Right ventricle myocardium superior (tissue), 1 donor: ENCODE data around the gene PLD1. TPM values are rescaled to one million over a fixed set of nuclear protein-coding genes. Genes with fewer than 3 reads are reported as not detected.
A peak's percentile ranks its signal among the peaks of the same experiment; 100 is the strongest.
"Not testable (repeated sequence)": the region's sequence is repeated elsewhere in the genome, so short reads cannot be mapped to it uniquely, and the experiment has no call there.

ENCODE experiments used
- ATAC-seq: fragments of 200-7000 bp; cut with Tn5 transposase; one replicate; pipeline ENCODE4 v1.9.1; 2020; ENCODE audit warnings: mild to moderate bottlenecking; ENCODE audit not compliant: poor library complexity
- DNase-seq: peaks from one replicate; pipeline ENCODE4 v3.0.0-alpha.2; 2020
- intact Hi-C: fragments of 100-400 bp; cut with DNase I; formaldehyde crosslinking; loops from one replicate; pipeline ENCODE4 v1.11.2; 2022
- total RNA-seq: library from RNA; stranded (reverse); fragmentation: NEBNext Ultra II Directional; extraction: Animal tissue kit (Norgen Biotek cat#: 25700); gene quantifications from one replicate; pipeline ENCODE4 v1.2.1, GENCODE V29; 2021
- donor health status: DM: no; HTN: yes; CAD: no; lungs with severe emphysema.

The PLD1 gene
- total RNA-seq, 1 donor from 2014 or later, result 64.3 TPM

GRCh38 chr3:171763392-171763791, 46.9 kb downstream of the PLD1 start:
- DNase-seq (no peak), ATAC-seq (no peak)
- intact Hi-C loops, result loop anchor here (10.0 kb wide), 1 partner anchor 109 kb away; no protein-coding TSS in a partner anchor

- no peak for DNase-seq
- intact Hi-C loops, result loop anchor here (10.0 kb wide), 1 partner anchor 106 kb away; no protein-coding TSS in a partner anchor
- no peak for ATAC-seq
These were observed 49.8 kb downstream of the PLD1 start for GRCh38 chr3:171760477-171760876.

- ATAC-seq (no peak), DNase-seq (no peak)
- intact Hi-C loops, result no loop called here
These were observed 52.2 kb downstream of the PLD1 start for GRCh38 chr3:171758109-171758508.

- DNase-seq (no peak), ATAC-seq (no peak)
- intact Hi-C loops, result no loop called here
These were observed 52.8 kb downstream of the PLD1 start for GRCh38 chr3:171757361-171758034.

GRCh38 chr3:171755656-171756055, 54.6 kb downstream of the PLD1 start:
- intact Hi-C loops, result no loop called here
- ATAC-seq (no peak), DNase-seq (no peak)

GRCh38 chr3:171755015-171755589, 55.2 kb downstream of the PLD1 start:
- intact Hi-C loops, result no loop called here
- no peak for ATAC-seq
- DNase-seq, result no peak

- DNase-seq (no peak), ATAC-seq (peak; percentile 15)
- intact Hi-C loops, result no loop called here
These were observed 56.4 kb downstream of the PLD1 start for GRCh38 chr3:171753665-171754408.

- intact Hi-C loops, result no loop called here
- DNase-seq (no peak), ATAC-seq (peak; percentile 75)
These were observed 57.2 kb downstream of the PLD1 start for GRCh38 chr3:171753025-171753472.

- ATAC-seq (no peak), DNase-seq (no peak)
- intact Hi-C loops, result no loop called here
These were observed 58.0 kb downstream of the PLD1 start for GRCh38 chr3:171752329-171752728.

GRCh38 chr3:171749124-171749523, 61.2 kb downstream of the PLD1 start:
- ATAC-seq (no peak), DNase-seq (no peak)
- intact Hi-C loops, result no loop called here

GRCh38 chr3:171748064-171748924, 62.0 kb downstream of the PLD1 start:
- DNase-seq (no peak), ATAC-seq (peak; percentile 77)
- intact Hi-C loops, result no loop called here

GRCh38 chr3:171747223-171747920, 62.9 kb downstream of the PLD1 start:
- peak; percentile 38 for ATAC-seq
- DNase-seq, result no peak
- intact Hi-C loops, result no loop called here

- intact Hi-C loops, ATAC-seq, DNase-seq: not testable (repeated sequence)
These were observed 63.7 kb downstream of the PLD1 start for GRCh38 chr3:171746320-171747222.

GRCh38 chr3:171745577-171746319, 64.5 kb downstream of the PLD1 start:
- ATAC-seq, result peak; percentile 14
- DNase-seq, result peak; percentile 45
- intact Hi-C loops, result no loop called here

- DNase-seq (no peak), ATAC-seq (no peak)
- intact Hi-C loops, result no loop called here
These were observed 66.0 kb downstream of the PLD1 start for GRCh38 chr3:171744158-171744741.
